Measurements from ENCODE around the gene CSNK1A1.

GRCh38 chr5:149575131-149575530, 23.9 kb upstream of the CSNK1A1 start:
- TF ChIP-seq POLR2A (IDR thresholded peaks at IDR 0.05; ENCODE audit: low read depth, low read length) (no peak), CTCF (conservative IDR thresholded peaks at IDR 0.05; ENCODE audit: low read depth, low read length) (no peak), MXI1 (IDR thresholded peaks at IDR 0.05; ENCODE audit: borderline replicate concordance, low read depth, low read length) (no peak), RAD21 (IDR thresholded peaks at IDR 0.05; ENCODE audit: low read length) (no peak), USF2 (IDR thresholded peaks at IDR 0.05; ENCODE audit: low read depth, low read length) (no peak), SMC3 (IDR thresholded peaks at IDR 0.05; ENCODE audit: low read depth, low read length) (no peak), FOS (IDR thresholded peaks at IDR 0.05; ENCODE audit: low read depth, low read length) (no peak), CEBPB (IDR thresholded peaks at IDR 0.05; ENCODE audit: low read depth, low read length) (no peak), MAZ (IDR thresholded peaks at IDR 0.05; ENCODE audit: borderline replicate concordance, low read depth, low read length) (no peak), RCOR1 (IDR thresholded peaks at IDR 0.05; ENCODE audit: insufficient replicate concordance, low read length) (no peak), CHD1 (IDR thresholded peaks at IDR 0.05; ENCODE audit: low read depth, low read length) (no peak), MAFK (IDR thresholded peaks at IDR 0.05; ENCODE audit: low read depth, low read length) (no peak), RFX5 (IDR thresholded peaks at IDR 0.05; ENCODE audit: low read depth, low read length) (no peak)
